NB4 (cell line): ENCODE measurements around the gene TLL2.

Experiments used
- MAX ChIP-seq: IDR thresholded peaks from 2 replicates; pipeline ENCODE4 v1.6.1; 2011; ENCODE audit warnings: low read depth, low read length
- MYC ChIP-seq: IDR thresholded peaks from 2 replicates; pipeline ENCODE4 v1.6.1; 2011; ENCODE audit warnings: low read depth, low read length
- POLR2A ChIP-seq: IDR thresholded peaks from 2 replicates; pipeline ENCODE4 v1.6.1; 2011; ENCODE audit warnings: mild to moderate bottlenecking; ENCODE audit not compliant: insufficient read length; ENCODE audit errors: extremely low read depth
- TF ChIP-seq, protein P1 (sequence below): IDR thresholded peaks from one replicate; pipeline ENCODE4 v1.5.1; 2012; ENCODE audit warnings: low read depth, low read length

DNA sequence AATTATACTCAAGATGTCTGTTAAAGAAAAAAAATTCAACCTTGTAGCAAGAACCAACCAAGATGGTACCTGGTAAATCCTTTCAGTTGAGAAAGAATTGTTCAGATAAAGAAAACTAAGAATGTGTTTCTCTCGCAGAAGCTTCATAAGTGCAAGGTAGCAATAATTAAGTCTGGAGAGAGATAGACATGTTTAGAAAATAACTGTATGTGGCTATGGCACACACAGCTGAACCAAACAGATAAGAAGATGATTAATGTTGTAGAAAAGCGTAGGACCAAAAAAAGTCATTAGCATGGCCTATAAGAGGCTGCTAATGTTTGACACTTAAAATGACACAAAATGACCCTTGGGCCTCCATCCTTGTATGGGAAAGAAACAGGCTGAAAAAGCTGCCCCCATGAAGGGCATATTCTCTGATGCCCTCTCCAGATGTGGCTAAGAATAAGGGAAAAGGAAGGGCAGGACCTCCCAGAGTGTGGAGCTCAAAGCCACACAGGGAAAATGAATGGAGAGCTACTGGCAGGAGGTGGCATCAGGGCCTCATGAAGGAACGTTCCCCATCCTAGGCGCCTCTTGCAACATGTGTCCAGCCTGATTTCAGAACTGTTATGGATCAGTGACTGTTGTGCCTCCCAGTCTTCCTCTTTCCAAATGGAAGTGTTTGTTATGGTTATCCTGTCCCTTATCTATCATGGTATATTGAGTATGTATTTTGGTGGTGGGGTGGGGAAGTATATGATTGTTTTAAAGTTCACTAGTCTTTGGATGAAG is 30.7 kb downstream of the TLL2 start:
- TF ChIP-seq POLR2A = no peak
- TF ChIP-seq, protein P1, sequence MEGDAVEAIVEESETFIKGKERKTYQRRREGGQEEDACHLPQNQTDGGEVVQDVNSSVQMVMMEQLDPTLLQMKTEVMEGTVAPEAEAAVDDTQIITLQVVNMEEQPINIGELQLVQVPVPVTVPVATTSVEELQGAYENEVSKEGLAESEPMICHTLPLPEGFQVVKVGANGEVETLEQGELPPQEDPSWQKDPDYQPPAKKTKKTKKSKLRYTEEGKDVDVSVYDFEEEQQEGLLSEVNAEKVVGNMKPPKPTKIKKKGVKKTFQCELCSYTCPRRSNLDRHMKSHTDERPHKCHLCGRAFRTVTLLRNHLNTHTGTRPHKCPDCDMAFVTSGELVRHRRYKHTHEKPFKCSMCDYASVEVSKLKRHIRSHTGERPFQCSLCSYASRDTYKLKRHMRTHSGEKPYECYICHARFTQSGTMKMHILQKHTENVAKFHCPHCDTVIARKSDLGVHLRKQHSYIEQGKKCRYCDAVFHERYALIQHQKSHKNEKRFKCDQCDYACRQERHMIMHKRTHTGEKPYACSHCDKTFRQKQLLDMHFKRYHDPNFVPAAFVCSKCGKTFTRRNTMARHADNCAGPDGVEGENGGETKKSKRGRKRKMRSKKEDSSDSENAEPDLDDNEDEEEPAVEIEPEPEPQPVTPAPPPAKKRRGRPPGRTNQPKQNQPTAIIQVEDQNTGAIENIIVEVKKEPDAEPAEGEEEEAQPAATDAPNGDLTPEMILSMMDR = no peak
- no peak for TF ChIP-seq MYC
- no peak for TF ChIP-seq MAX
